Panc1 (cell line): Measurements from ENCODE around the gene TNFRSF1B. TPM values are rescaled to one million over a fixed set of nuclear protein-coding genes. Genes with fewer than 3 reads are reported as not detected.

Source experiments
- ATAC-seq: fragments of 200-7000 bp; cut with Tn5 transposase; 2 replicates; pipeline ENCODE4 v1.9.1; 2020; ENCODE audit warnings: mild to moderate bottlenecking, moderate library complexity
- BruUV-seq: library from RNA; stranded (reverse); fragments of 400-500 nt; replicated peaks from 2 replicates; lab custom pipeline; 2021; lab: Mats Ljungman, UMichigan
- CTCF ChIA-PET: fragments of 300-600 bp; sonication (Branson Sonifier 250); formaldehyde crosslinking; loops from one replicate; lab custom pipeline; 2022; ENCODE audit warnings: antibody characterized with exemption; lab: Charles Lee
- POLR2A ChIA-PET: fragments of 300-600 bp; sonication (Branson Sonifier 250); formaldehyde crosslinking; loops from one replicate; lab custom pipeline; 2022; ENCODE audit warnings: antibody characterized with exemption; lab: Charles Lee
- DNase-seq: peaks from one replicate; pipeline ENCODE4 v3.0.0-alpha.2; 2010; ENCODE audit warnings: low read depth, low spot score
- H3K27ac ChIP-seq: 2 replicates; pipeline ENCODE4 v1.5.1; 2011; ENCODE audit warnings: mild to moderate bottlenecking, low read length, inconsistent platforms
- H3K27me3 ChIP-seq: fragments of 200-500 bp; sonication (Bioruptor generic); 2 replicates; pipeline ENCODE4 v1.6.0; 2014; ENCODE audit warnings: low read length, inconsistent platforms; ENCODE audit not compliant: control insufficient read depth, insufficient read depth
- H3K36me3 ChIP-seq: fragments of 200-500 bp; sonication (Bioruptor generic); 2 replicates; pipeline ENCODE4 v1.5.1; 2014; ENCODE audit warnings: inconsistent platforms, mild to moderate bottlenecking, low read length, moderate library complexity; ENCODE audit not compliant: control insufficient read depth, insufficient read depth
- H3K4me1 ChIP-seq: 2 replicates; pipeline ENCODE4 v1.5.1; 2011; ENCODE audit warnings: inconsistent platforms, mild to moderate bottlenecking, low read length, moderate library complexity; ENCODE audit not compliant: control insufficient read depth, insufficient read depth
- H3K4me3 ChIP-seq, 2 experiments: 2 replicates each; pipeline ENCODE4 v1.5.1; 2011 to 2012; ENCODE audit warnings: low read depth in 2 of 2, low read length in 2 of 2, mild to moderate bottlenecking in 2 of 2, inconsistent platforms in 1 of 2, moderate library complexity in 1 of 2
- H3K9me3 ChIP-seq: fragments of 200-500 bp; sonication (Bioruptor generic); 2 replicates; pipeline ENCODE4 v1.5.1; 2014; ENCODE audit warnings: low read depth, mild to moderate bottlenecking, inconsistent platforms, low read length, moderate library complexity; ENCODE audit not compliant: control insufficient read depth, insufficient read depth
- POLR2AphosphoS5 ChIP-seq: IDR thresholded peaks from 2 replicates; pipeline ENCODE4 v1.6.1; 2012; ENCODE audit warnings: mild to moderate bottlenecking, low read depth, low read length, moderate library complexity
- SIN3A ChIP-seq: IDR thresholded peaks from 2 replicates; pipeline ENCODE4 v1.6.1; 2012; ENCODE audit warnings: low read depth, mild to moderate bottlenecking, low read length, moderate library complexity, borderline replicate concordance; ENCODE audit not compliant: insufficient read depth
- TCF7L2 ChIP-seq: IDR thresholded peaks from 2 replicates; pipeline ENCODE4 v1.6.1; 2011; ENCODE audit warnings: mild to moderate bottlenecking, low read depth, low read length, inconsistent platforms
- in situ Hi-C: cut with HindIII; loops from 2 replicates; pipeline ENCODE4 v1.10.0; 2016; ENCODE audit warnings: low sequenced_read_pairs, low pct_unique_long_range_greater_than_20kb
- intact Hi-C: fragments of 100-400 bp; cut with micrococcal nuclease; formaldehyde crosslinking; loops from one replicate; pipeline ENCODE4 v1.10.0; 2022; ENCODE audit not compliant: unreplicated experiment
- total RNA-seq: library from RNA; stranded (reverse); gene quantifications from one replicate; pipeline ENCODE4 v1.2.1, GENCODE V29; 2021; ENCODE audit not compliant: unreplicated experiment
- TF ChIP-seq, protein P1 (sequence below), 2 experiments: IDR thresholded peaks; 2 replicates each; pipeline ENCODE4 v1.6.1; 2011 to 2012; ENCODE audit warnings: low read depth in 2 of 2, control low read depth in 1 of 2, low read length in 1 of 2, mild to moderate bottlenecking in 1 of 2, moderate library complexity in 1 of 2; ENCODE audit not compliant: insufficient read depth in 1 of 2
- TF ChIP-seq, protein P2 (sequence below): fragments of 450-650 bp; IDR thresholded peaks from 2 replicates; pipeline ENCODE4 v1.5.1; 2017; ENCODE audit warnings: mild to moderate bottlenecking

The TNFRSF1B gene
- total RNA-seq, 1 experiment from 2014 or later = 18.8 TPM

DNA sequence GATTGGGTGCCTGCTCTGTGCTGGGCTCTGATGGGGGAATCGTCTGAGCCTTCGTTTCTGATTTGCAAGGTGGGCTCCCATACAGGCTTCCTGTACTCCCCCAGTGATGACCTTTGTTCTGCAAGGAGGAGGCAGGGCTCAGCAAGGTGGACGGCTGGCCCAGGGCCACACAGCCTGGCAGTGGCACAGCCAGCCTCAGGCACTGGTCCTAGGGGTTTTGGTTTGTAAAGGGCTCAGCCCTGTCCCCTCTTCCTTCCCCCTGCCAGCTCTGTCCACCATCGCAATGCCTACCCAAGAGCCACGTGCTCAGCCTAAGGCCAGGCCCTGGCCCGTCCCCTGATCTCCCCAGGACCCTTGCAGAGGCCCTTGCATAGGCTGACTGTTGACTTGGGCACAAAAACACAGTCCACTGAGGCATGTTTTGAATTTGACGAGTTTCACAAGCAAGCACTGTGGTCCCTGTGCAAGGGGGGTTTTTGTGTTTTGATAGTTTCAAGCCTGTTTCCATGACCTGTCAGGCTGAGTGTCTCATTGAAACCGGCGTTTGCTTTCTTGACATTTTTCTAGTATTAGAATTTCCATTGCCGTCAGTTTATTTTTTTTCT lies 39.5 kb upstream of the TNFRSF1B start:
- in situ Hi-C loops = no loop called here
- peaks cover 3% of the 10 kb centered on the region; the same call in 1 of the 2 replicates for H3K4me1 ChIP-seq
- no TSS peak for BruUV-seq
- no peaks in the 10 kb centered on the region for H3K9me3 ChIP-seq
- no peak overlapping the region for H3K27ac ChIP-seq
- no peaks in the 10 kb centered on the region for H3K27me3 ChIP-seq
- intact Hi-C loops = no loop called here
- H3K36me3 ChIP-seq = no peaks in the 10 kb centered on the region
- no peak overlapping the region for H3K4me3 ChIP-seq
- ATAC-seq = no peak
- ChIA-PET CTCF (no interaction called here), POLR2A (no interaction called here)
- no peak for TF ChIP-seq TCF7L2
- DNase-seq = no peak

DNA sequence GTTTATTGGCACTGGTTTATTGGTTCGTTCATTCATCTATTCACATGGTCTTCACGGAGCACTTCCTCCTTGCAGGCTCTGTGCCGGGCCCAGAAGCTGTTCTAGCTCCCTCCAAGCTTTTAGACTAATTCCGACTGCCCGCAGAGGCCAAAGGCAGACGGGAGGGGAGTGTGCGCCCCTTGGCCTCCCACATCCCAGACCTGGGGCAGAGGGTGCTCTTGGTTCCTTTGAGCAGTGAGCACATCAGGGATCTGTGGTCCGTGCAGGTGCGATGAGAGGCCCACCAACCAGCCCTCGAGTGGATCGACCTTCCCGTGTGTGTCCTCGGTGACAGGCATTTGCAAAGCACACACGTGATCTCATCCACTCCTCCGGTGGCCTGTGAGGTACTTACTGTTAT lies 38.7 kb upstream of the TNFRSF1B start:
- BruUV-seq = no TSS peak
- ChIA-PET POLR2A (no interaction called here), CTCF (interaction anchor here (0.6 kb wide), 1 partner anchor 64 kb away, joined by 4 read pairs; no protein-coding TSS in a partner anchor)
- H3K27me3 ChIP-seq = no peaks in the 10 kb centered on the region
- H3K27ac ChIP-seq = no peak overlapping the region
- no peak for DNase-seq
- no peak overlapping the region for H3K4me3 ChIP-seq
- TF ChIP-seq, protein P1, sequence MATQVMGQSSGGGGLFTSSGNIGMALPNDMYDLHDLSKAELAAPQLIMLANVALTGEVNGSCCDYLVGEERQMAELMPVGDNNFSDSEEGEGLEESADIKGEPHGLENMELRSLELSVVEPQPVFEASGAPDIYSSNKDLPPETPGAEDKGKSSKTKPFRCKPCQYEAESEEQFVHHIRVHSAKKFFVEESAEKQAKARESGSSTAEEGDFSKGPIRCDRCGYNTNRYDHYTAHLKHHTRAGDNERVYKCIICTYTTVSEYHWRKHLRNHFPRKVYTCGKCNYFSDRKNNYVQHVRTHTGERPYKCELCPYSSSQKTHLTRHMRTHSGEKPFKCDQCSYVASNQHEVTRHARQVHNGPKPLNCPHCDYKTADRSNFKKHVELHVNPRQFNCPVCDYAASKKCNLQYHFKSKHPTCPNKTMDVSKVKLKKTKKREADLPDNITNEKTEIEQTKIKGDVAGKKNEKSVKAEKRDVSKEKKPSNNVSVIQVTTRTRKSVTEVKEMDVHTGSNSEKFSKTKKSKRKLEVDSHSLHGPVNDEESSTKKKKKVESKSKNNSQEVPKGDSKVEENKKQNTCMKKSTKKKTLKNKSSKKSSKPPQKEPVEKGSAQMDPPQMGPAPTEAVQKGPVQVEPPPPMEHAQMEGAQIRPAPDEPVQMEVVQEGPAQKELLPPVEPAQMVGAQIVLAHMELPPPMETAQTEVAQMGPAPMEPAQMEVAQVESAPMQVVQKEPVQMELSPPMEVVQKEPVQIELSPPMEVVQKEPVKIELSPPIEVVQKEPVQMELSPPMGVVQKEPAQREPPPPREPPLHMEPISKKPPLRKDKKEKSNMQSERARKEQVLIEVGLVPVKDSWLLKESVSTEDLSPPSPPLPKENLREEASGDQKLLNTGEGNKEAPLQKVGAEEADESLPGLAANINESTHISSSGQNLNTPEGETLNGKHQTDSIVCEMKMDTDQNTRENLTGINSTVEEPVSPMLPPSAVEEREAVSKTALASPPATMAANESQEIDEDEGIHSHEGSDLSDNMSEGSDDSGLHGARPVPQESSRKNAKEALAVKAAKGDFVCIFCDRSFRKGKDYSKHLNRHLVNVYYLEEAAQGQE (IDR thresholded peaks at IDR 0.05; ENCODE audit: insufficient read depth in 1 of 2, low read depth in 2 of 2, low read length in 1 of 2) = no peak
- TF ChIP-seq, protein P2, sequence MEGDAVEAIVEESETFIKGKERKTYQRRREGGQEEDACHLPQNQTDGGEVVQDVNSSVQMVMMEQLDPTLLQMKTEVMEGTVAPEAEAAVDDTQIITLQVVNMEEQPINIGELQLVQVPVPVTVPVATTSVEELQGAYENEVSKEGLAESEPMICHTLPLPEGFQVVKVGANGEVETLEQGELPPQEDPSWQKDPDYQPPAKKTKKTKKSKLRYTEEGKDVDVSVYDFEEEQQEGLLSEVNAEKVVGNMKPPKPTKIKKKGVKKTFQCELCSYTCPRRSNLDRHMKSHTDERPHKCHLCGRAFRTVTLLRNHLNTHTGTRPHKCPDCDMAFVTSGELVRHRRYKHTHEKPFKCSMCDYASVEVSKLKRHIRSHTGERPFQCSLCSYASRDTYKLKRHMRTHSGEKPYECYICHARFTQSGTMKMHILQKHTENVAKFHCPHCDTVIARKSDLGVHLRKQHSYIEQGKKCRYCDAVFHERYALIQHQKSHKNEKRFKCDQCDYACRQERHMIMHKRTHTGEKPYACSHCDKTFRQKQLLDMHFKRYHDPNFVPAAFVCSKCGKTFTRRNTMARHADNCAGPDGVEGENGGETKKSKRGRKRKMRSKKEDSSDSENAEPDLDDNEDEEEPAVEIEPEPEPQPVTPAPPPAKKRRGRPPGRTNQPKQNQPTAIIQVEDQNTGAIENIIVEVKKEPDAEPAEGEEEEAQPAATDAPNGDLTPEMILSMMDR = no peak
- TF ChIP-seq POLR2AphosphoS5 (no peak), TCF7L2 (no peak)
- ATAC-seq = no peak
- H3K4me1 ChIP-seq = peaks cover 5% of the 10 kb centered on the region; the same call in 1 of the 2 replicates
- no peaks in the 10 kb centered on the region for H3K36me3 ChIP-seq
- in situ Hi-C loops (no loop called here), intact Hi-C loops (no loop called here)
- no peaks in the 10 kb centered on the region for H3K9me3 ChIP-seq

DNA sequence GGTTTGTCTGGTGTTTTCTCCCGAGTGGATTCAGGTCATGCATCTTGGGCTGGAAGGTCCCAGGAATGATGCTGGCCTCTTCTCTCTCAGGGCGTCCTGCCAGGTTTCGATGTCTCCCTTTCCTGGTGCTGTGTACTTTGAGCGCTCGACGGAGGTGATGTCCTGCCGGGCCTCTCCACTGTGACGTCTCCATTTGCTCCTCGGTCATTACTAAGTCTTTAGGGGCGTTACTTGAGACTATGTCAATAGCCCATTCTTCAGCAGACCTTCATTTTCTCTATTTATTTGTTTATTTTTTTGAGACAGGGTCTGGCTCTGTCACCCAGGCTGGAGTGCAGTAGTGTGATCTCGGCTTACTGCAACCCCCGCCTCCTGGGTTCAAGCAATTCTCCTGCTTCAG lies 37.2 kb upstream of the TNFRSF1B start:
- no peaks in the 10 kb centered on the region for H3K36me3 ChIP-seq
- no peaks in the 10 kb centered on the region for H3K27me3 ChIP-seq
- no peak for ATAC-seq
- CTCF ChIA-PET = no interaction called here
- peaks cover 5% of the 10 kb centered on the region; the same call in 1 of the 2 replicates for H3K4me1 ChIP-seq
- in situ Hi-C loops (no loop called here), intact Hi-C loops (no loop called here)
- H3K4me3 ChIP-seq = no peak overlapping the region
- H3K27ac ChIP-seq = no peak overlapping the region
- no peak for DNase-seq
- POLR2A ChIA-PET = no interaction called here
- BruUV-seq = no TSS peak
- no peaks in the 10 kb centered on the region for H3K9me3 ChIP-seq
- no peak for TF ChIP-seq SIN3A
- TF ChIP-seq, protein P2 = no peak
- no peak for TF ChIP-seq TCF7L2
- TF ChIP-seq, protein P1 (IDR thresholded peaks at IDR 0.05; ENCODE audit: insufficient read depth in 1 of 2, low read depth in 2 of 2, low read length in 1 of 2) = no peak
- no peak for TF ChIP-seq POLR2AphosphoS5
